UCSD-AML1 (cell line): ENCODE results near the gene RELL1.

ENCODE experiments used
- DNase-seq: peaks from one replicate; lab custom pipeline; 2025; ENCODE audit not compliant: unreplicated experiment; lab: John Stamatoyannopoulos, UW

Gene RELL1

DNA sequence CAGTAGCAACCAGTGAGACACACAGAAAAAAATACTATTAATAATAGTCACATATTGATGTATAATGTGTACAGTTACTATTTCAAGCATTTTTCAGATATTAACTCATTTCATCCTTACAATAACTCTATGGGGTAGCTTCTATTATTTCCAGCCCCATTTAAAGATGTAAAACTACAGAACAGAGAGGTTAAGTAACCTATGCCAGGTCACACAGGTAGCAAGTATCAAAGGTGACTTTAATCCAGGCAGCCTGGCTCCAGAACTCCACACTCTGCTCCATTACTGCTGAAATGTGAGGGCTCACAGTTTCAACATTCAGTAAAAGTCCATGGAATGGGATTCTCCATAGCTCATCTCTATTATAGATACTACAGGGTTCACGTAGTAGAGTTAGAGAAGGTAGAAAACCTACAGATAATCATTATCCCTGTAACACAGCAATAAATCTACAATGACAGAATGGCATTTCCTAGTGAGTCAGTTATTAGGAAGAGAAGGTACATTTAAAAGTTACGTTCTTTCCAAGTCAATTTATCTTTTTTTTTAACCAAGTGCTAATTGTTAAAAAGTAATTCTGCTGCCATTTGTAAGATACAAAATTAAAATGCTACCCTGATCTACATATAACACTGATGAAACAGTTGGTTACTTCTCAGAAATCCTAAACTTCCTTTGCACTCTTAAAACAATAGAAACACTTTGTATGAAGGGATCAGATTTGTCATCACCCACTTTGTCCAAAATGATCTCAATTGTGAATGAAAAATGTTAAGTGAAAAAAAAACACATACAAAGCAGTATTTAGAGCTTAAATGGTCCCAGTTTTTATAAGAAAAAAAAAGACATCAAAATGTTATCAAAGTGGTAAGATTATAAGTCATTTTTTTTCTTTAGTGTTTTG, 18.7 kb downstream of the RELL1 start:
- DNase-seq: no peak

DNA sequence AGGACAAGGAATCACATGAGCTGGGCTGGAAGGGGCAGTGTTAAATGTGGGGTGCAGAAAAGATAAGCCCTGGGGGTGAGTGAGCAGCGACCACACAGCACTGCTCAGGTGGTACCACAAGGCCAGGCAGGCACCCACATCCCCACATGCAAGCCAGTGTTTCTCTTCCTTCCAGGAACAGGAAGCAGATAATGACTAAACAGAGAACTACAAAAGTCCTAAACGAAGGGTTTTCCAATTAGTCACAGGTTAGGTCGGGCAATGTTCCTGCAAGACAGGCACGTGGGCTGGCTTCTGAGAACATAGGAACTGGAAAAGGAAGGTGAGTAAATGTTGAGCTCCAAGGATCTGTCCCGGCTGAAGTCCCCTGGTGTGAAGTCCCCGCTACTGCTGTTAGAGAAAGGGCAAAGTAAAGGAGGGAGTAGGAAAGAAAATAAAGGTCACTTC, 19.5 kb downstream of the RELL1 start:
- peak; percentile 41 for DNase-seq

DNA sequence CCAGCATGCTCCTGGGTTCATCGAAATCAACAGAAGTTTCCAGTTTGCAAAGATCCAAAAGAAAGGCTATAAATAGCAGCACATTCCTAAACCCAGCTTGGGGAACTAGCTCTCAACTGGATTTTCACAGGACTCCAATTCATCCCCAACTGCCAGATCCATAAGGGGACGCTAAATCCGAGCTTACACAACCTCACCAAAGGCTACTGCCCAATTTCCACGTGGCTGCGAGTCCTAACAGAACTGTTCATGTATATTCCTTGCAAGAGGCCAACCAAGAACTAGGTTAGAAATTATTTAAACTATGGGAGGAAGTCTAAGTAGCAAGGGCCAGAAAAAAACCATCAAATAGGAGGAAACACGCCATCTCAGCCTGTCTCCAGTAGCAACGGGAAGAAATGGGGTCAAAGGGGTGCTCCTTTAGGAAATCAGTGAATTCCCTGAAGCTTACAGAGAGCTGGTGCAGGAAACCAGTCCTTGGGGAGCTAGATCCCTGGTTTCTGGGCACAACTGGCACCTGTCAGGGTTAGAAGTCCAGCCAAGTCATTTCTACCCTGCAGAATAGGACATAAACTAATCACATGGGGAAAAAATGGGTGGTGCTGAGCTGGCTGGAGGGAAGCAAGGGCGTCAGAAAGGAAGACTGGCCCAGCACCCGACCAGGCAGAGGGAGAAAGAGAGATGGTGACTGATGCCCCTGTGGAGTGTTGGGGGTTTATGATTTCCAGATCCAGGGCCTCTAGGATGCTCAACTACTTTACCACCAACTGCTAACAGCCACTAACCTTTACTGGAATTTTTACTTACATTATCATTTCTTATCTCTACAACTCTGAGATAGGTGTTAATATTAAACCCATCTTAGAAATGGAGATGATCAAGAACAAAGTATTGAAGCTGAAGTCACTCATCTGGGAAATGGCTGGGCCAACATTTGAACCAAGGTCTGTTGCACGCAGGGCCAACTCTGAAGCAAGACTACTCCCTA, 20.5 kb downstream of the RELL1 start:
- DNase-seq: no peak

GRCh38 chr4:37664696-37665095, 21.5 kb downstream of the RELL1 start:
- DNase-seq: no peak

DNA sequence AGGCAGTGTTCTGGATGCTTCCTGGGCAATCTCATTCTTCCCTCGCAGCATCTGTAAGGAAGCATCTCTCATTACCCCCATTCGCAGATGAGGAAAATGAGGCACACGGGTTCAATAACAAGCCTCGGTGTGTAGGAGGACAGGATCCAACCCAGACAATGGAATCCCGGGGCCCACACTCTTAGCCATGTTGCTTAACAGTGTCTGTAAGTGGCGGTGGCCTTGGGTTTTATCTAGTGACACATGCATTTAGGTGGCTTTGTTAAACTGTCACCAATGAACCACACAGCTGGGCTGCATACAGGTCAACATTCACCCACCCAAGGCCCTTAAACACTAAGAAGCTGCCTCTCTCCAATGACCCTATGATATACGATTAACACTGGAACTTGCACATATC, 22.6 kb downstream of the RELL1 start:
- no peak for DNase-seq

- no peak for DNase-seq
These were observed 23.2 kb downstream of the RELL1 start for GRCh38 chr4:37662861-37663390.

DNA sequence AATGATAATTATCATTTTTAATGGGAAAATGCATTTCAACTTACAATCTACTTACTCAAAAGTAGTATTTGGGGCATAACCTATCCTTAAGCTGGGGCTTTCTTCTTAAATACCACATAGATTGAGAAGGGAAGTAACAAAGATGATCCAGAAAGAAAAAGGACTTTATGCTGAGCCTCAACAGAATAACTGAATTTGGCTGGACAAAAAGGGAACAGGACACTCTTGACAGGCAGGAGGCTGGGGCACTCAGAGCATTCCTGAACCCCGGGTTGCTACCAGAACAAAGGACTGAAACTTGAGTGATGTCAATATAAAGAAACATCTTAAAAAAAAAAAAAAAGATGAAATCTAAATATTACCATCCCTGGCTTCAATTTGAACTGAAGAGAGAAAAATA, 23.9 kb downstream of the RELL1 start:
- DNase-seq: no peak

DNA sequence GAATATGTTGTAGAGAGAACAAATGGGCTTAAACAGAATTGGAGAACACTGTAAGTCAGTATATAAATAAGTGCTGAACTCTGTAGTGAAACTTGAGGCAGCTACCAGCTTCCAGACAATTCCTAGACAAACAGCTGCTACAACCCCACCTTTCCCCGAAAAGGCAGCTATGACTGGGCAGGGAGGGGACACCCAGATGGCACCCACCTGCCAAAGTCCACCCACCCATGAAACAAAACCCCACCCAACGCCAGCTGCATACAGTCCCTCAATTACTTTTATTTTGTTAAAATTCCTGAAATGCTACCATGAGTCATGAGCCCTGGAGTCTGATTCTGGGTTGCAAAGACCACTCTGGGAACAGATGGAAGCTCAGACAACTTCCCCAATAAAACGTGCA, 24.4 kb downstream of the RELL1 start:
- no peak for DNase-seq

- DNase-seq: no peak
These were observed 26.5 kb downstream of the RELL1 start for GRCh38 chr4:37659696-37660095.

GRCh38 chr4:37656649-37657048, 29.5 kb downstream of the RELL1 start:
- no peak for DNase-seq

GRCh38 chr4:37653601-37654000, 32.6 kb downstream of the RELL1 start:
- DNase-seq: no peak

- DNase-seq: no peak
These were observed 33.2 kb downstream of the RELL1 start for GRCh38 chr4:37652747-37653527.

DNA sequence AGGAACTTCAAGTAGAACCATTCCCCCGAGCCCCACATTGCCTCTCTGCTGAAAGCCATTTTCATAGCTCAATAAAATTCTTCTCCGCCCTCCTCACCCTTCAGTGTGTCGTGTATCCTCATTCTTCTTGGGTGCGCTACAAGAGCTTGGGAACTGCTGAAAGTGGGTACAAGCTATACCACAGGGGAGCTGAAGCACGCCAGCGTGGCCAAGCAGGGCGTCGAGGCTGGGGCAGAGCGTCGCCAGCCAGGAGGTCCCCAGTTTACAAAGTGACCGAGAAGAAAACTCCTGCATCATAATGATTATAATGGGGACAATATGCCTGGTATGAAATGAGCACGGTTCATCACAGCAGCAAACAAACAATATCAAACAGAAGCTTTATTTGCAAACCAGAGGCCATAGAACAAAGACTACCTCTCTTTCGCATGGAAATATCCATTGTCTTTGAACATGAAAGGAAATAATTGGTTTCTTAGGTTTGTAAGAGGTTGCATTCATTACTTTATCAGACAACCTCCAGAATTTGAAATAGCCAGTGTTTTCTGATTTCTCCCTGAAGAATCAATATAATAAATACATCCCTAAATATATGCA, 34.3 kb downstream of the RELL1 start:
- DNase-seq: no peak

DNA sequence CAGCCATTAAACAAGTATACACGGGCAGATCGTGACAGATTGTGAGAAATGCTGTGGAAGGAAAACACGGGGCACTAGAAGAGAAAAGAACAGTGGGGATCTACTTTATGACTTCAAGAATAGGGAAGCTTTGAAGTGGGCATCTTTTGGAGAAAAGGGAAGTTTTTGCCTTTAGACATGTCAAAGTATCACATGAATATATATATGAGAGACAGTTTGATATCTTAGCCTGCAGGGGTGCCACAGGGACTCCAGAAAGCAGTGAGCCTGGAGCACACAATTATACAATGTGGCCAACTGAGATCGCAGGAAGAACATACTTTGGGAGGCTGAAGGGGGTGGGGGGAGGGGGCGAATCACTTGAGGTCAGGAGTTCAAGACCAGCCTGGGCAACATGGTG, 35.7 kb downstream of the RELL1 start:
- no peak for DNase-seq

DNA sequence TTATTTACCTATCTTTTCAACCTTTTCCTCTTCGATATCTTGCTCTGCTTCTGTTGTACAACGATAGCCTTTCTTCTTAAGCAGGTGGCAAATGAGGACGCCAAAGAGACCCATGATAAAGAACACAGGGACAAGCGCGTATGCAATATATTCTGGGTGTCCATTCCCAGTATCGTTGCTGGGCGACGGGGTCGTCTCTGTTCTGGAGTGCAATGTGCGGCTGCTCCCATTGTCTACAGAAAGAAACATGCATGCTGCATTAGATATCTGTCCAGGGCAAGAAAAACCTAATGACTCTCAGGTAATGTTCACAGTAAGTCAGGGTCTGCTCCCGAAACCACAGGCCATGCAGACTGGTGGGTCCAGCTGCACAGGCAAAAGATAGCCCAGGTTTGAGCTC, 36.9 kb downstream of the RELL1 start:
- DNase-seq: no peak

- no peak for DNase-seq
These were observed 37.9 kb downstream of the RELL1 start for GRCh38 chr4:37648084-37648817.

- DNase-seq: no peak
These were observed 39.9 kb downstream of the RELL1 start for GRCh38 chr4:37646247-37646646.

GRCh38 chr4:37645736-37646135, 40.4 kb downstream of the RELL1 start:
- no peak for DNase-seq

- no peak for DNase-seq
These were observed 41.2 kb downstream of the RELL1 start for GRCh38 chr4:37644962-37645361.
